Measurements from ENCODE around the gene STAC3. TPM values are rescaled to one million over a fixed set of nuclear protein-coding genes. Genes with fewer than 3 reads are reported as not detected.

STAC3 gene
- total and polyA plus RNA-seq, 7 donors = 0.41 to 4.6 (median 1.8) TPM

- Histone ChIP-seq H3K4me3 (peak overlapping the region in 2 of 4 donors; percentile 5 to 6), H3K27me3 (peaks cover 61 to 79% (median 74%) of the 10 kb centered on the region in 3 donors), H3K27ac (no peak overlapping the region), H3K9me3 (no peaks in the 10 kb centered on the region), H3K36me3 (no peaks in the 10 kb centered on the region), H3K4me1 (peaks cover 0 to 36% (median 19%) of the 10 kb centered on the region in 4 donors)
- intact Hi-C loops (cut with DNase I) = no loop called here
- WGBS, 2 donors = 4 to 5% methylated on average over 61 of the region's 61 CpGs
- DNase-seq = peak; percentile 71
- TF ChIP-seq CTCF (IDR thresholded peaks at IDR 0.05) (peak in 1 of 4 experiments; percentile 45), POLR2AphosphoS5 (IDR thresholded peaks at IDR 0.05) (no peak)
These were observed 25.9 kb downstream of the STAC3 start for GRCh38 chr12:57224973-57225679.

GRCh38 chr12:57224278-57224972 is 26.6 kb downstream of the STAC3 start:
- no peaks in the 10 kb centered on the region for H3K9me3 ChIP-seq
- WGBS, 2 donors = 35 to 36% methylated on average over 30 of the region's 30 CpGs
- DNase-seq = no peak
- peaks cover 0 to 34% (median 16%) of the 10 kb centered on the region in 4 donors for H3K4me1 ChIP-seq
- no peak overlapping the region for H3K27ac ChIP-seq
- peak overlapping the region in 1 of 4 donors; percentile 6 for H3K4me3 ChIP-seq
- peaks cover 66 to 86% (median 81%) of the 10 kb centered on the region in 3 donors for H3K27me3 ChIP-seq
- TF ChIP-seq POLR2AphosphoS5 (IDR thresholded peaks at IDR 0.05) (no peak), POLR2A (IDR thresholded peaks at IDR 0.05) (no peak), EP300 (IDR thresholded peaks at IDR 0.05) (no peak), CTCF (IDR thresholded peaks at IDR 0.05) (no peak)
- intact Hi-C loops (cut with DNase I) = no loop called here
- H3K36me3 ChIP-seq = no peaks in the 10 kb centered on the region

- peaks cover 71 to 95% (median 91%) of the 10 kb centered on the region in 3 donors for H3K27me3 ChIP-seq
- no peak for DNase-seq
- H3K36me3 ChIP-seq = no peaks in the 10 kb centered on the region
- intact Hi-C loops (cut with DNase I) = no loop called here
- H3K4me3 ChIP-seq = no peak overlapping the region
- WGBS, 2 donors = 48 to 49% methylated on average over 22 of the region's 22 CpGs
- peaks cover 0 to 27% (median 14%) of the 10 kb centered on the region in 4 donors for H3K4me1 ChIP-seq
- TF ChIP-seq POLR2AphosphoS5 (IDR thresholded peaks at IDR 0.05) (no peak), EP300 (IDR thresholded peaks at IDR 0.05) (no peak), CTCF (IDR thresholded peaks at IDR 0.05) (no peak), POLR2A (IDR thresholded peaks at IDR 0.05) (no peak)
- H3K27ac ChIP-seq = no peak overlapping the region
- no peaks in the 10 kb centered on the region for H3K9me3 ChIP-seq
These were observed 27.5 kb downstream of the STAC3 start for GRCh38 chr12:57223191-57224165.

- 15 to 28% methylated on average over 13 of the region's 13 CpGs for WGBS, 2 donors
- Histone ChIP-seq H3K4me3 (no peak overlapping the region), H3K4me1 (peaks cover 0 to 28% (median 15%) of the 10 kb centered on the region in 4 donors), H3K36me3 (no peaks in the 10 kb centered on the region), H3K27me3 (peaks cover 80 to 100% (median 98%) of the 10 kb centered on the region in 3 donors), H3K27ac (no peak overlapping the region), H3K9me3 (no peaks in the 10 kb centered on the region)
- TF ChIP-seq CTCF (IDR thresholded peaks at IDR 0.05) = no peak
- no peak for TF ChIP-seq POLR2A (IDR thresholded peaks at IDR 0.05)
- no peak for TF ChIP-seq EP300 (IDR thresholded peaks at IDR 0.05)
- no peak for TF ChIP-seq POLR2AphosphoS5 (IDR thresholded peaks at IDR 0.05)
- no peak for DNase-seq
- intact Hi-C loops (cut with DNase I) = no loop called here
These were observed 28.4 kb downstream of the STAC3 start for GRCh38 chr12:57222286-57223190.

All from sigmoid colon (tissue), 7 donors.